Neutrophil (primary cell): ENCODE measurements around the gene PCP2.

Experiments used
- H3K27ac ChIP-seq: fragments of 200-600 bp; sonication (generic); 2 replicates; pipeline ENCODE4 v1.5.1; 2016; ENCODE audit warnings: mild to moderate bottlenecking, moderate library complexity
- H3K27me3 ChIP-seq: fragments of 200-600 bp; sonication (generic); 2 replicates; pipeline ENCODE4 v1.6.0; 2016; ENCODE audit warnings: mild to moderate bottlenecking
- H3K36me3 ChIP-seq: fragments of 200-600 bp; sonication (generic); 2 replicates; pipeline ENCODE4 v1.5.1; 2017
- H3K4me1 ChIP-seq, 2 experiments: fragments of 200-600 bp in 1 of 2; sonication (generic) in 1 of 2; 1 replicate in 1 of 2; 2 replicates in 1 of 2; pipeline versions ENCODE4 v1.5.1 to v1.6.1; 2013 to 2016; ENCODE audit warnings: low read depth in 1 of 2, low read length in 1 of 2, mild to moderate bottlenecking in 1 of 2, moderate library complexity in 1 of 2; ENCODE audit not compliant: control insufficient read depth in 1 of 2, insufficient read depth in 1 of 2
- H3K4me3 ChIP-seq, 2 experiments: fragments of 200-600 bp in 1 of 2; sonication (generic) in 1 of 2; 1 replicate in 1 of 2; 2 replicates in 1 of 2; pipeline ENCODE4 v1.5.1; 2013 to 2016; ENCODE audit warnings: low read depth in 1 of 2, low read length in 1 of 2, mild to moderate bottlenecking in 1 of 2, moderate library complexity in 1 of 2
- H3K9me3 ChIP-seq: fragments of 200-600 bp; sonication (generic); 2 replicates; pipeline ENCODE4 v1.5.1; 2016
- CTCF ChIP-seq: fragments of 200-600 bp; sonication (generic); IDR thresholded peaks from 2 replicates; pipeline ENCODE4 v1.5.1; 2016; ENCODE audit warnings: antibody characterized with exemption

PCP2 gene

DNA sequence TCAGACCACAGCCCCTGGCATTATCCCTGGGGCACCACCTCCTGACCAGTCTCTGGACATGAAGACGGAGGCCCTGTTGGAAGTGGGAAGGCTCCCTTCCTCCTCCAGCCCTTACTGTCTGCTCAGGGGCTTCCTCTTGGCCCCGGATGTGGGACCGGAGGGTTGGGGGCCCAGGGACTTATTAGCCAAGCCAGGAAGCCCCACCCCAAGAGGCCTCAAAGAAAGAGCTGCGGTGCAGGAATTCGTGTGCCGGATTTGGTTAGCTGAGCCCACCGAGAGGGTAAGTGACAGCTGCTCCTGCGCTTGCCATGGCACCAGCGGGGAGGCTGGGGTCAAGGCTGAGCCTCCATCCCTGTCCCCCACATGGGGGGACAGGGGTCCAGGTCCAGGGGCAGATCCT lies 35.3 kb upstream of the PCP2 start, which contains the start of gene RETN:
TSS of gene RETN (plus strand) at position 208 of the 400 bp plus-strand sequence. CDS start 278 bp downstream, outside the sequence.
- Histone ChIP-seq H3K36me3 (no peaks in the 10 kb centered on the region), H3K4me3 (peak within 1 kb of the TSS; percentile 63 to 67), H3K27ac (peak within 1 kb of the TSS; percentile 75), H3K27me3 (no peaks in the 10 kb centered on the region), H3K4me1 (peaks cover 50 to 63% of the 10 kb centered on the region in 2 experiments), H3K9me3 (no peaks in the 10 kb centered on the region)
- no peak for TF ChIP-seq CTCF

DNA sequence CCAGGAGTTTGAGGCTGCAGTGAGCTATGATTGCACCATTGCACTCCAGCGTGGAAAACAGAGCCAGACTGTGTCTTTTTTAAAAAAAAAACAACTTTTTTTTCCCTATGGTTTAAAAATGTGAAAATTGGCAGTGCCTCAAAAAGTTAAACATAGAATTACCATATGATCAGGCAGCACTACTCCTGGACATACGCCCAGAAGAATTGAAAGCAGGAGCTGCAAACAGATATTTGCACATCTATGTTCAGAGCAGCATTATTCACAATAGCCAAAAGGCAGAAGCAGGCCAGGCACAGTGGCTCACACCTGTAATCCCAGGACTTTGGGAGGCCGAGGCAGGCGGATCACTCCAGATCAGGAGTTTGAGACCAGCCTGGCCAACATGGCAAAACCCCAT lies 31.6 kb upstream of the PCP2 start:
- Histone ChIP-seq H3K27ac (no peak overlapping the region), H3K4me3 (no peak overlapping the region), H3K9me3 (no peaks in the 10 kb centered on the region), H3K36me3 (no peaks in the 10 kb centered on the region), H3K27me3 (no peaks in the 10 kb centered on the region), H3K4me1 (peaks cover 20 to 30% of the 10 kb centered on the region in 2 experiments)
- no peak for TF ChIP-seq CTCF

GRCh38 chr19:7663706-7664105 lies 30.2 kb upstream of the PCP2 start:
- Histone ChIP-seq H3K27ac (no peak overlapping the region), H3K27me3 (no peaks in the 10 kb centered on the region), H3K4me3 (no peak overlapping the region), H3K9me3 (no peaks in the 10 kb centered on the region), H3K36me3 (no peaks in the 10 kb centered on the region), H3K4me1 (peaks cover 13 to 28% of the 10 kb centered on the region in 2 experiments)
- TF ChIP-seq CTCF = no peak

GRCh38 chr19:7662657-7663056 lies 29.1 kb upstream of the PCP2 start:
- no peak for TF ChIP-seq CTCF
- H3K36me3 ChIP-seq = no peaks in the 10 kb centered on the region
- H3K9me3 ChIP-seq = no peaks in the 10 kb centered on the region
- H3K27ac ChIP-seq = no peak overlapping the region
- H3K4me1 ChIP-seq = peaks cover 16 to 29% of the 10 kb centered on the region in 2 experiments
- H3K27me3 ChIP-seq = no peaks in the 10 kb centered on the region
- no peak overlapping the region for H3K4me3 ChIP-seq

GRCh38 chr19:7661744-7662538 lies 28.4 kb upstream of the PCP2 start:
- TF ChIP-seq CTCF = no peak
- Histone ChIP-seq H3K4me1 (peaks cover 23 to 36% of the 10 kb centered on the region in 2 experiments), H3K27me3 (no peaks in the 10 kb centered on the region), H3K27ac (no peak overlapping the region), H3K4me3 (no peak overlapping the region), H3K9me3 (no peaks in the 10 kb centered on the region), H3K36me3 (no peaks in the 10 kb centered on the region)
